ENCODE data around the gene NUSAP1. TPM values are rescaled to one million over a fixed set of nuclear protein-coding genes. Genes with fewer than 3 reads are reported as not detected.
A peak's percentile ranks its signal among the peaks of the same experiment; 100 is the strongest.
"Not testable (repeated sequence)": the region's sequence is repeated elsewhere in the genome, so short reads cannot be mapped to it uniquely, and the experiment has no call there.

Gene NUSAP1
- total RNA-seq (100 to 1,000 TPM; 100 to 106 TPM), polyA plus RNA-seq (2.7 TPM)

DNA sequence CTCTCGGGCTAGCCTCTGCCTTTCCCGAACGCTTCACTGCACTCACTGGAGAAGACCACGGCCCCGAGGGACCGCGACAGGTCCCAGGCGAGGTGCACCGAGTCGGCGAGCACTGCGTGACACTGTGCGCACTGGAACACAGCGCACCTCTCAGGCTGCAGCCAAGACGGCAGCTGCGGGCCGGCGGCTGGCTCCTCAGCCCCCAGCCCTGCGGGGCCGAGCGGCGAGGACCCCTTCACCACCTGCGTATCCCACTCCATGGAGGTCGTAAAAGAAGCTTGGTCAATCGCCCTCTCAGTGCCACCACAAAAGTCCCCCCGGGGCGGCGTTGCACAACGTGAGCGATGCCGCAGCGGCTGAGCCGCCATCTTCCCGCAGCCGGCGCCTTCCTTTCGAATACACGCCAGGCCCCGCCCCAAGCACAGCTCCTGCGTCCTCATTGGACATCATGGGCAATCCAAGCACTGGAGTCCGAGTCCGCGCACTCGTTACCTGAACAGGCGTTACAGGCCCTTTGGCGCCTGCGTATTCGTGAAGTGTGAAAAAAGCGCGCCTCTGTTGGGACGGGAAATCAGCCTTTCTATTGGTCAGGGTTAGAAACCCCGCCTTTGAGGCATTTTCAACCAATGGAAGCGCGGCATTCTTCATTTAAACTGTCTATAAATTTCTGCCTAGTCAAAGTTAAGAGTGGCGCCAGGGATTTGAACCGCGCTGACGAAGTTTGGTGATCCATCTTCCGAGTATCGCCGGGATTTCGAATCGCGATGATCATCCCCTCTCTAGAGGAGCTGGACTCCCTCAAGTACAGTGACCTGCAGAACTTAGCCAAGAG lies at the start of gene NUSAP1, which contains the start of gene OIP5:
TSS of gene NUSAP1 (plus strand) at position 688 of the 832 bp plus-strand sequence. CDS start at position 765, 77 bp downstream.
TSS of gene OIP5 (minus strand) at position 398 of the 832 bp plus-strand sequence. CDS start at position 368, 30 bp downstream.
- Histone ChIP-seq H3K27ac (ENCODE audit: low read depth, low read length) (peak within 1 kb of the TSS; percentile 76), H3K4me1 (ENCODE audit: insufficient read depth, low read length) (peaks cover 8% of the 10 kb centered on the region), H3K27me3 (ENCODE audit: insufficient read depth, low read length, poor library complexity, severe bottlenecking) (no peaks in the 10 kb centered on the region), H3K36me3 (ENCODE audit: insufficient read depth, low read length) (no peaks in the 10 kb centered on the region), H3K4me3 (ENCODE audit: low read length) (peak within 1 kb of the TSS; percentile 98), H3K9me3 (ENCODE audit: low read length) (no peaks in the 10 kb centered on the region)
- peak; percentile 95 to 99 (median 98) for DNase-seq
- H3K27me3 Mint-ChIP-seq: peaks cover 0 to 1% of the 10 kb centered on the region in 2 donors
- peak within 1 kb of the TSS; percentile 90 to 100 (median 99) for H3K4me3 Mint-ChIP-seq
- ChIA-PET POLR2A (interaction anchor here (0.9 to 2.3 kb wide), 7 partner anchors 47 to 438 kb away, joined by 3 to 13 read pairs (median 4); partner anchors contain the start of genes CHP1, EXD1, INO80 and VPS18), CTCF (interaction anchor here (0.7 to 2.0 kb wide), 4 partner anchors 9 to 438 kb away, joined by 4 to 9 read pairs (median 6); partner anchors contain the start of genes CHP1, EXD1 and VPS18)
- H3K4me1 Mint-ChIP-seq: peaks cover 24 to 56% (median 40%) of the 10 kb centered on the region in 3 donors
- H3K36me3 Mint-ChIP-seq: peaks cover 0 to 20% (median 2%) of the 10 kb centered on the region in 3 donors
- H3K9me3 Mint-ChIP-seq: no peaks in the 10 kb centered on the region
- H3K27ac Mint-ChIP-seq: peak within 1 kb of the TSS; percentile 64 to 97 (median 96)

GRCh38 chr15:41282980-41283652 lies 49.6 kb upstream of the NUSAP1 start:
- Histone ChIP-seq H3K4me1 (ENCODE audit: insufficient read depth, low read length) (peaks cover 31% of the 10 kb centered on the region), H3K4me3 (ENCODE audit: low read length) (peak overlapping the region; percentile 80), H3K27ac (ENCODE audit: low read depth, low read length) (peak overlapping the region; percentile 92), H3K36me3 (ENCODE audit: insufficient read depth, low read length) (peaks cover 20% of the 10 kb centered on the region)
- peaks cover 4 to 56% (median 6%) of the 10 kb centered on the region in 3 donors for H3K36me3 Mint-ChIP-seq
- H3K27me3 ChIP-seq (ENCODE audit: insufficient read depth, low read length, poor library complexity, severe bottlenecking); H3K9me3 ChIP-seq (ENCODE audit: low read length); H3K9me3 Mint-ChIP-seq; H3K27me3 Mint-ChIP-seq; DNase-seq: not testable (repeated sequence)
- ChIA-PET POLR2A (interaction anchor here (0.6 to 1.5 kb wide), 4 partner anchors 46 to 167 kb away, joined by 3 to 13 read pairs (median 8); partner anchors contain the start of genes CHP1, EXD1, INO80 and NUSAP1), CTCF (interaction anchor here (0.9 to 1.2 kb wide), 2 partner anchors 52 to 389 kb away, joined by 3 read pairs; partner anchors contain the start of gene CHP1)
- H3K27ac Mint-ChIP-seq: peak overlapping the region; percentile 89 to 99 (median 98)
- H3K4me3 Mint-ChIP-seq: peak overlapping the region; percentile 89 to 100 (median 92)
- peaks cover 38 to 45% (median 45%) of the 10 kb centered on the region in 3 donors for H3K4me1 Mint-ChIP-seq

DNA sequence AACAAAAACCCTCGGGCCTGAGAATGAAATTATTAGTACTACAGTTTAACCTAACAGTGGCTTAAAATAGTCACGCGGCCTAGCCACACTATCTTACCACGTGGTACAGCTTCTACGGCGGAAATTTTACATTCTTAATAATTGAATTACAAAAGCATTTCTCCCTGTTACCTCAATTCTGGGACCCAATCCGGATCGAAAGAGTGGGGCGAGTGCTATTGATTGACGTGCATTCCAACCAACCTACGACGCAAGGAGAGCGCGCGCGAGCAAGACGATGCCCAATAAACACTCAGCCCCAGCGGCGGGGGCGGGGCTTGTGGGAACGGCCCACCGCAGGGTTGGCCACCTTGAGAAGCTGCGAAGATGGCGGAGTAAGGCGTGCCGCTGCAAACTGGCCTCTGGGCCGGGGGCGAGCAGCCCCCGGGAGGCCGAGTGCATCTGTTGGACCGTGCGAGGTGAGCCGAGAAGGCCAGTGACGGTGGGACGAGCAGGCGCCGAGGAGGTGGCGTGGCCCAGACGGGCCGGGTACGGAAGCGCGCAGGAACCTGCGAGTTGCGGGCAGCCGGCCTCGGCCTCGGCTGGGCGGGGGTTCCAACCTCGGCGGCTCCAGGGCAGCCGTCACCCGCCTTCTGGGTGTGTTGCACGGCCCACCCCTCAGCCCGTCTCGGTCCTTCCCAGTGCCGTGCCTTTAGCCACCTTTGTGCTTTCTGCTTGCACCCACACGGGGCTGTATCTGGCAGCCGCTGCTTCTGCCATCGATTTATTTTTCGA lies 48.8 kb upstream of the NUSAP1 start:
- CTCF ChIA-PET: interaction anchor here (0.9 to 1.2 kb wide), 2 partner anchors 53 to 390 kb away, joined by 3 read pairs; partner anchors contain the start of gene CHP1
- peak overlapping the region; percentile 89 to 100 (median 92) for H3K4me3 Mint-ChIP-seq
- H3K4me3 ChIP-seq (ENCODE audit: low read length): peak overlapping the region; percentile 80

DNA sequence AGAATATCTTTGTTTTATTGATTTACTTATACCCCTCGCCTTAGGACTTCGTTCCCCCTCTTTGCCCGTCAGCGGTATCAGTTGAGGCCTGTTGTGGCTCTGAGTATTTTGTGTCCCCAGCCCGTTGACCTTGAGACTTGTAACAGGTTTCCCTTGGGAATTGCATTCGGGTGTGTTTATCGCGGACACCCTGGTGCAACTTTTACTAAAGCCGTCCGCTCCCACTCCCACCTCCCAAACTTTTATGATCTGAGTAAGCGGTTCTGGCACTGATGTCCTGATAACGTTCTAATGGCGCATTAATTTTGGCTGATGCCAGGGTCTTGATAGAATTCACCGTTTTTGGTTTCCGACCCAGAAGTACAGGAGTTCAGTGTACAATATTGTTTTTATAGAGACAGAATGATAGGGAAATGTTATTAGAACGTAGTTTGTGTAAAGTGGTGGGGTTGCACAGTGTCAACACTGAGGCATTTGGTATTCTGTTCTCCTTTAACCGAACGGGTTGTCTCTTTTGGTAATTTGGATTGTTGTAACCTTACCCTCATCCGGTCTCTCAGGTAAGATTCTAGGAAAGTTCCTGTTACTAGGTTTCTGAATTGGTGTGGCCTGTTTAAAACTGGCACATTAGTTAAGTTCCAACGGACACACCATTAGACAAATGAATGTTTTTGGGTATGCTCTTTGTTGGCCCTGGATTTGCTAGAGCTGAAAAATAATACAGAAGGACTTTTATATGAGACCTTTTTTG lies 48.1 kb upstream of the NUSAP1 start:
- ChIA-PET CTCF (interaction anchor here (0.9 to 1.5 kb wide), 2 partner anchors 16 to 53 kb away, joined by 3 read pairs; partner anchors contain the start of gene CHP1), POLR2A (interaction anchor here (1.2 to 1.8 kb wide), 4 partner anchors 48 to 168 kb away, joined by 3 to 13 read pairs (median 8); partner anchors contain the start of genes CHP1, EXD1, INO80 and NUSAP1)
- DNase-seq: peak in 2 of 5 donors; percentile 1 to 16
- Histone ChIP-seq H3K27me3 (ENCODE audit: insufficient read depth, low read length, poor library complexity, severe bottlenecking) (no peaks in the 10 kb centered on the region), H3K4me1 (ENCODE audit: insufficient read depth, low read length) (peaks cover 39% of the 10 kb centered on the region), H3K9me3 (ENCODE audit: low read length) (no peaks in the 10 kb centered on the region), H3K4me3 (ENCODE audit: low read length) (peak overlapping the region; percentile 80), H3K36me3 (ENCODE audit: insufficient read depth, low read length) (peaks cover 28% of the 10 kb centered on the region), H3K27ac (ENCODE audit: low read depth, low read length) (peak overlapping the region; percentile 92)
- H3K36me3 Mint-ChIP-seq: peaks cover 0 to 55% (median 9%) of the 10 kb centered on the region in 3 donors
- H3K9me3 Mint-ChIP-seq: no peaks in the 10 kb centered on the region
- H3K27me3 Mint-ChIP-seq: peaks cover 0 to 5% of the 10 kb centered on the region in 2 donors
- peak overlapping the region; percentile 89 to 100 (median 92) for H3K4me3 Mint-ChIP-seq
- peak overlapping the region; percentile 89 to 99 (median 98) for H3K27ac Mint-ChIP-seq
- H3K4me1 Mint-ChIP-seq: peaks cover 45 to 56% (median 53%) of the 10 kb centered on the region in 3 donors

More for the DNA sequence above, 48.8 kb upstream of the NUSAP1 start:
- Mint-ChIP-seq H3K27ac (peak overlapping the region; percentile 89 to 99 (median 98)), H3K27me3 (peaks cover 0 to 5% of the 10 kb centered on the region in 2 donors), H3K9me3 (no peaks in the 10 kb centered on the region), H3K4me1 (peaks cover 45 to 52% (median 52%) of the 10 kb centered on the region in 3 donors), H3K36me3 (peaks cover 4 to 58% (median 9%) of the 10 kb centered on the region in 3 donors)
- Histone ChIP-seq H3K9me3 (ENCODE audit: low read length) (no peaks in the 10 kb centered on the region), H3K4me1 (ENCODE audit: insufficient read depth, low read length) (peaks cover 39% of the 10 kb centered on the region), H3K27me3 (ENCODE audit: insufficient read depth, low read length, poor library complexity, severe bottlenecking) (no peaks in the 10 kb centered on the region), H3K36me3 (ENCODE audit: insufficient read depth, low read length) (peaks cover 27% of the 10 kb centered on the region), H3K27ac (ENCODE audit: low read depth, low read length) (peak overlapping the region; percentile 92)
- peak; percentile 96 to 98 (median 97) for DNase-seq
- POLR2A ChIA-PET: interaction anchor here (0.6 to 1.5 kb wide), 4 partner anchors 45 to 167 kb away, joined by 3 to 13 read pairs (median 8); partner anchors contain the start of genes CHP1, EXD1, INO80 and NUSAP1

DNA sequence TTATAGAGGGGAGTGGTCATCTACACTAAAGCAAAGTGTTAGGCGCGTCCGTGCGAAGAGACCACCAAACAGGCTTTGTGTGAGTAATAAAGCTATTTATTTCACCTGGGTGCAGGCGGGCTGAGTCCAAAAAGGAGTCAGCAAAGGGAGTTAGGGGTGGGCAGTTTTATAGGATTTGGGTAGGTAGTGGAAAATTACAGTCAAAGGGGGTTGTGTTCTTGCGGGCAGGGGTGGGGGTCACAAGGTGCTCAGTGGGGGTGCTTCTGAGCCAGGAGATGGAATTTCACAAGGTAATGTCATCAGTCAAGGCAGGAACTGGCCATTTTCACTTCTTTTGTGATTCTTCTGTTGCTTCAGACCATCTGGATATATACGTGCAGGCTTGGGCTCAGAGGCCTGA lies 47.4 kb upstream of the NUSAP1 start:
- CTCF ChIA-PET: interaction anchor here (1.5 kb wide), 1 partner anchor 15 kb away, joined by 3 read pairs; no protein-coding TSS in a partner anchor
- Histone ChIP-seq H3K4me1 (ENCODE audit: insufficient read depth, low read length) (peaks cover 39% of the 10 kb centered on the region), H3K36me3 (ENCODE audit: insufficient read depth, low read length) (peaks cover 28% of the 10 kb centered on the region), H3K27me3 (ENCODE audit: insufficient read depth, low read length, poor library complexity, severe bottlenecking) (no peaks in the 10 kb centered on the region), H3K4me3 (ENCODE audit: low read length) (peak overlapping the region; percentile 80), H3K27ac (ENCODE audit: low read depth, low read length) (peak overlapping the region; percentile 92), H3K9me3 (ENCODE audit: low read length) (no peaks in the 10 kb centered on the region)
- Mint-ChIP-seq H3K36me3 (peaks cover 0 to 50% (median 9%) of the 10 kb centered on the region in 3 donors), H3K4me1 (peaks cover 45 to 56% (median 54%) of the 10 kb centered on the region in 3 donors), H3K9me3 (no peaks in the 10 kb centered on the region), H3K4me3 (peak overlapping the region; percentile 89 to 100 (median 92)), H3K27ac (peak overlapping the region; percentile 89 to 99 (median 98)), H3K27me3 (peaks cover 0 to 5% of the 10 kb centered on the region in 2 donors)
- no peak for DNase-seq
- POLR2A ChIA-PET: interaction anchor here (1.8 kb wide), 1 partner anchor 47 kb away, joined by 6 read pairs; the partner anchor contains the start of genes NUSAP1 and OIP5

DNA sequence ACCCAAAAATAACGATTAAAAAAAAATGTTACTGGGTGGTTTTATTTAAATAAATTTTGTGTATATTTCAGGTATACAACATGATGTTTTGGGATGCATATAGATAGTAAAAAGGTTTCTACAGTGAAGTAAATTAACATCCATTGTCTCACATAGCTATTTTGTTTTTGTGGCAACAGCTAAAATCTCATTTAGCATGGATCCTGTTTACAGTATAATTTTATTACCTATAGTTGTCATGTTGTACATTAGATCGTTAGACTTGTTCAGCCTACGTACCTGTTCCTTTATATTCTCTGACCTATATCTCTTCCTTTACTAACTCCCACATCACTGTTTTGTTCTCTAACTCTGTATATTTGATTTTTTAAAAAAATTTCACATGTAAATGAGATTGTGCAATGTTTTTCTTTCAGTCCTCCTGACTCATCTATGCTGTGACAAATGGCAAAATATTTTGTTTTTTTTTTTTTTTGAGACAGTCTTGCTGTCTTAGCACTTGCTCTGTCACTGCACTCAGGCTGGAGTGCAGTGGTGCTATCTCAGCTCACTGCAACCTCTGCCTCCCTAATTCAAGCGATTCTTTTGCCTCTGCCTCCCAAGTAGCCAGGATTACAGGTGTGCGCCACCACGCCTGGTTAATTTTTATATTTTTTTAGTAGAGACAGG lies 45.9 kb upstream of the NUSAP1 start:
- no peak for DNase-seq
- ChIA-PET CTCF (no interaction called here), POLR2A (no interaction called here)
- Mint-ChIP-seq H3K4me1 (peaks cover 45 to 59% (median 59%) of the 10 kb centered on the region in 3 donors), H3K27ac (peak overlapping the region in 4 of 8 donors; percentile 12 to 69 (median 14)), H3K27me3 (peaks cover 0 to 5% of the 10 kb centered on the region in 2 donors), H3K4me3 (peak overlapping the region in 2 of 7 donors; percentile 54 to 55), H3K36me3 (peaks cover 0 to 58% (median 9%) of the 10 kb centered on the region in 3 donors), H3K9me3 (no peaks in the 10 kb centered on the region)
- Histone ChIP-seq H3K27ac (ENCODE audit: low read depth, low read length) (no peak overlapping the region), H3K4me3 (ENCODE audit: low read length) (no peak overlapping the region), H3K9me3 (ENCODE audit: low read length) (no peaks in the 10 kb centered on the region), H3K4me1 (ENCODE audit: insufficient read depth, low read length) (peaks cover 39% of the 10 kb centered on the region), H3K27me3 (ENCODE audit: insufficient read depth, low read length, poor library complexity, severe bottlenecking) (no peaks in the 10 kb centered on the region), H3K36me3 (ENCODE audit: insufficient read depth, low read length) (peaks cover 28% of the 10 kb centered on the region)

Data from CD8-positive, alpha-beta memory T cell (primary cell).